Activated CD4-positive, alpha-beta T cell treated with anti-CD3 and anti-CD28 coated beads, Interleukin-2, amount 10 ng/mL, durations not matched to agents 24 days and 14 days (primary cell): ENCODE results near the gene MFSD6. TPM values are rescaled to one million over a fixed set of nuclear protein-coding genes. Genes with fewer than 3 reads are reported as not detected.
"Not testable (repeated sequence)": the region's sequence is repeated elsewhere in the genome, so short reads cannot be mapped to it uniquely, and the experiment has no call there.

Source experiments
- DNase-seq: peaks from one replicate; pipeline ENCODE4 v3.0.0; 2022
- H3K27ac Mint-ChIP-seq: one replicate; pipeline ENCODE4 v1.8.0; 2022; ENCODE audit warnings: mild to moderate bottlenecking, mixed read lengths
- H3K27me3 Mint-ChIP-seq: one replicate; pipeline ENCODE4 v1.8.0; 2022; ENCODE audit warnings: mixed read lengths
- H3K36me3 Mint-ChIP-seq: one replicate; pipeline ENCODE4 v1.8.0; 2022; ENCODE audit warnings: low read depth, mild to moderate bottlenecking, mixed read lengths
- H3K4me1 Mint-ChIP-seq: one replicate; pipeline ENCODE4 v1.8.0; 2021; ENCODE audit warnings: mixed read lengths
- H3K4me3 Mint-ChIP-seq: one replicate; pipeline ENCODE4 v1.8.0; 2022; ENCODE audit warnings: mild to moderate bottlenecking, moderate library complexity, mixed read lengths
- H3K9me3 Mint-ChIP-seq: one replicate; pipeline ENCODE4 v1.8.0; 2021; ENCODE audit warnings: mixed read lengths
- intact Hi-C: fragments of 100-400 bp; cut with micrococcal nuclease; formaldehyde crosslinking; loops from one replicate; pipeline ENCODE4 v1.15.1; 2023
- total RNA-seq: library from RNA; stranded (reverse); gene quantifications from 2 replicates; pipeline ENCODE4 v1.2.3, GENCODE V29; 2022

Gene MFSD6
- total RNA-seq, 1 donor from 2014 or later, result 44.6 TPM

- Mint-ChIP-seq H3K27ac (peak overlapping the region; percentile 94), H3K4me3 (peak overlapping the region; percentile 87), H3K4me1 (peaks cover 43% of the 10 kb centered on the region), H3K9me3 (no peaks in the 10 kb centered on the region), H3K36me3 (peaks cover 10% of the 10 kb centered on the region), H3K27me3 (no peaks in the 10 kb centered on the region)
- intact Hi-C loops, result no loop called here
- peak; percentile 46 for DNase-seq
Observed at GRCh38 chr2:190410166-190410565, 2.0 kb downstream of the MFSD6 start.

GRCh38 chr2:190412966-190413365, 4.8 kb downstream of the MFSD6 start:
- DNase-seq, result peak; percentile 36
- intact Hi-C loops, result no loop called here
- Mint-ChIP-seq H3K27me3 (no peaks in the 10 kb centered on the region), H3K4me3 (no peak overlapping the region), H3K9me3 (no peaks in the 10 kb centered on the region), H3K27ac (no peak overlapping the region), H3K36me3 (peaks cover 19% of the 10 kb centered on the region), H3K4me1 (peaks cover 44% of the 10 kb centered on the region)

GRCh38 chr2:190413421-190413820, 5.3 kb downstream of the MFSD6 start:
- no peaks in the 10 kb centered on the region for H3K9me3 Mint-ChIP-seq

GRCh38 chr2:190415251-190415650, 7.1 kb downstream of the MFSD6 start:
- H3K36me3 Mint-ChIP-seq, result peaks cover 28% of the 10 kb centered on the region
- intact Hi-C loops, result no loop called here
- H3K4me3 Mint-ChIP-seq, result no peak overlapping the region
- H3K27me3 Mint-ChIP-seq, result no peaks in the 10 kb centered on the region
- H3K27ac Mint-ChIP-seq, result no peak overlapping the region
- peaks cover 34% of the 10 kb centered on the region for H3K4me1 Mint-ChIP-seq
- peak; percentile 55 for DNase-seq
- no peaks in the 10 kb centered on the region for H3K9me3 Mint-ChIP-seq

More at GRCh38 chr2:190413421-190413820, 5.3 kb downstream of the MFSD6 start:
- Mint-ChIP-seq H3K4me3 (peak overlapping the region; percentile 32), H3K27me3 (no peaks in the 10 kb centered on the region), H3K36me3 (peaks cover 21% of the 10 kb centered on the region), H3K4me1 (peaks cover 44% of the 10 kb centered on the region), H3K27ac (peak overlapping the region; percentile 36)
- intact Hi-C loops, result no loop called here
- no peak for DNase-seq

- no peaks in the 10 kb centered on the region for H3K9me3 Mint-ChIP-seq
- peak overlapping the region; percentile 62 for H3K4me3 Mint-ChIP-seq
- intact Hi-C loops, result loop anchor here (2.0 kb wide), 1 partner anchor 17 kb away; no protein-coding TSS in a partner anchor
- peaks cover 31% of the 10 kb centered on the region for H3K36me3 Mint-ChIP-seq
- DNase-seq, result peak; percentile 57
- H3K4me1 Mint-ChIP-seq, result peaks cover 33% of the 10 kb centered on the region
- H3K27ac Mint-ChIP-seq, result peak overlapping the region; percentile 56
- H3K27me3 Mint-ChIP-seq, result no peaks in the 10 kb centered on the region
Observed at GRCh38 chr2:190415794-190416775, 7.9 kb downstream of the MFSD6 start.

GRCh38 chr2:190417045-190417842, 9.1 kb downstream of the MFSD6 start:
- no peaks in the 10 kb centered on the region for H3K27me3 Mint-ChIP-seq
- H3K36me3 Mint-ChIP-seq, result peaks cover 33% of the 10 kb centered on the region
- no peak overlapping the region for H3K27ac Mint-ChIP-seq
- peaks cover 23% of the 10 kb centered on the region for H3K4me1 Mint-ChIP-seq
- DNase-seq, result no peak
- intact Hi-C loops, result loop anchor here (2.0 kb wide), 1 partner anchor 16 kb away; no protein-coding TSS in a partner anchor
- H3K9me3 Mint-ChIP-seq, result no peaks in the 10 kb centered on the region
- H3K4me3 Mint-ChIP-seq, result no peak overlapping the region

GRCh38 chr2:190418727-190419126, 10.6 kb downstream of the MFSD6 start:
- intact Hi-C loops, result no loop called here
- Mint-ChIP-seq H3K4me1 (peaks cover 19% of the 10 kb centered on the region), H3K36me3 (peaks cover 35% of the 10 kb centered on the region), H3K27me3 (no peaks in the 10 kb centered on the region), H3K9me3 (peaks cover under 1% of the 10 kb centered on the region), H3K4me3 (no peak overlapping the region), H3K27ac (no peak overlapping the region)
- DNase-seq, result no peak

GRCh38 chr2:190420801-190421200, 12.6 kb downstream of the MFSD6 start:
- DNase-seq, result no peak
- intact Hi-C loops, result no loop called here
- Mint-ChIP-seq H3K27me3 (no peaks in the 10 kb centered on the region), H3K4me1 (peaks cover 23% of the 10 kb centered on the region), H3K27ac (no peak overlapping the region), H3K36me3 (peaks cover 42% of the 10 kb centered on the region), H3K9me3 (peaks cover 3% of the 10 kb centered on the region), H3K4me3 (no peak overlapping the region)

GRCh38 chr2:190425221-190425866, 17.2 kb downstream of the MFSD6 start:
- Mint-ChIP-seq H3K36me3 (peaks cover 49% of the 10 kb centered on the region), H3K27ac (no peak overlapping the region), H3K4me3 (no peak overlapping the region), H3K9me3 (peaks cover 3% of the 10 kb centered on the region), H3K27me3 (no peaks in the 10 kb centered on the region), H3K4me1 (peaks cover 28% of the 10 kb centered on the region)
- no peak for DNase-seq
- intact Hi-C loops, result no loop called here

- H3K4me1 Mint-ChIP-seq, result peaks cover 28% of the 10 kb centered on the region
- H3K27me3 Mint-ChIP-seq, result no peaks in the 10 kb centered on the region
- no peak overlapping the region for H3K27ac Mint-ChIP-seq
- H3K36me3 Mint-ChIP-seq, result peaks cover 47% of the 10 kb centered on the region
- no peak overlapping the region for H3K4me3 Mint-ChIP-seq
- peaks cover 3% of the 10 kb centered on the region for H3K9me3 Mint-ChIP-seq
- intact Hi-C loops, result no loop called here
- DNase-seq, result no peak
Observed at GRCh38 chr2:190425883-190426658, 17.9 kb downstream of the MFSD6 start.

- Mint-ChIP-seq H3K36me3 (peaks cover 50% of the 10 kb centered on the region), H3K4me1 (peaks cover 42% of the 10 kb centered on the region)
- DNase-seq, H3K27me3 Mint-ChIP-seq, H3K27ac Mint-ChIP-seq, H3K4me3 Mint-ChIP-seq, H3K9me3 Mint-ChIP-seq, intact Hi-C loops: not testable (repeated sequence)
Observed at GRCh38 chr2:190430866-190431265, 22.7 kb downstream of the MFSD6 start.

- no peak overlapping the region for H3K4me3 Mint-ChIP-seq
- intact Hi-C loops, result loop anchor here (2.0 kb wide), 1 partner anchor 15 kb away; no protein-coding TSS in a partner anchor
- peaks cover 51% of the 10 kb centered on the region for H3K36me3 Mint-ChIP-seq
- DNase-seq, result no peak
- peaks cover 42% of the 10 kb centered on the region for H3K4me1 Mint-ChIP-seq
- H3K9me3 Mint-ChIP-seq, result peaks cover 4% of the 10 kb centered on the region
- H3K27ac Mint-ChIP-seq, result peak overlapping the region; percentile 64
- no peaks in the 10 kb centered on the region for H3K27me3 Mint-ChIP-seq
Observed at GRCh38 chr2:190431907-190432306, 23.8 kb downstream of the MFSD6 start.
